Activated CD8-positive, alpha-beta memory T cell treated with anti-CD3 and anti-CD28 coated beads, Interleukin-2, amount 50 U/mL, for 1 hour (primary cell): Measurements from ENCODE around the gene EMC8.

Experiments used
- DNase-seq: peaks from one replicate; pipeline ENCODE4 v3.0.0-alpha.2; 2020; ENCODE audit errors: extremely low read depth

EMC8 gene

DNA sequence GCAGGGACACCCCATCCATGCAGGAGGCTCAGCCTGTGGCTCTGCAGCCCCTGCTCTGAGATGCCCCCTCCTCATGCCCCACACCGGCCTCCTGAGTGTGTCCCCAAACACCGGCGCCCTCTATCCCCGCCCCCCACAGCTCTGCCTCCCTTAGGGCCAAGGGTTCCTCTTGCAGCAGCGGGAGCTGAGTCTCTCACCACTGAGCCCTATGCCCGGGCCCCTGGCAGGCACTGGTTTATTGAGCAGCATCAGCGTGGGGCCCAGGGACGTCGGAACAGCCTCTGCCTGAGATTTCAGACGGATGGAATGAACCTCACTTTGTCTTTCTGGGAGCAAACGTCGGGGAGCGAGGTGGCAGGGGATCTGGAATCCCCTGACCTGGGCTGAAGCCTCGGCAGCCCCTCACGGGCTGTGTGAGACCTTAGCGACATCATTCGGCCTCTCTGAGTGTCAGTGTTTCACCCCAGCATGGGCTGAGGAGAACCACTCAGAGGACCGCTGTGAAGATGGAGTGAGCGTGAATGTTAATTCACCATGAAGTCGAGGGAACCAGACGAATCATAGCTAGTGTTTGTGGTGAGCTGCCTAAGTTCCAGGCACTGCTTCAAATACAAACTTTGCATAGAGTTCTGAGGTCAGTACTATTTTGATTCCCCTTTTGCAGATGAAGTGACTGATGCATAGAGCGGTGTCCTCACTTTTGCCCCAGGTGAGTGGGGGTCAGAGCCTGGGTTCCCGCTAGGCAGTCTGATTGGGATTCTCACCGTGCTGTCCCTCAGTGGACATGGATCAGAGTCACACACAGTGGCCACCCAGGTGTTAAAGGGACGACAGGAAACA, 43.2 kb downstream of the EMC8 start:
- no peak for DNase-seq

DNA sequence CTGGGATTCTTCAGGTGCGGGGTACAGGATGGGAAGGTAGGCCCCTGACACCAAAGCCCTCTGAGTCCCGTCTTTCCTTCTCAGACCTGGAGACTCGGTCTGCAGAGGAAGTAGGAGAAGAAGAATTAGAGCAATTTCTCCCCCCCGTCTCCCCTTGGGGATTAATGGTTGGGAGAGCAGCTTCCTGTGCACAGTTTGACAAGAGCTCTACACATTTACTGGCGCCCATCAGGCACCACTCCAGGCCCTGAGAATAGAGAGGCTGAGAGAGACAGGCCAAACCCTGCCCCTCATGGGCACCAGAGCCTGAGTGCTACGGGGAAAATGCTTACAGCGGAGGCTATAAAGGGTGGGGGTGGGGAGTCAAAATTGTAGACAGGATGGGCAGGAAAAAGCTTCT, 44.9 kb downstream of the EMC8 start:
- no peak for DNase-seq

DNA sequence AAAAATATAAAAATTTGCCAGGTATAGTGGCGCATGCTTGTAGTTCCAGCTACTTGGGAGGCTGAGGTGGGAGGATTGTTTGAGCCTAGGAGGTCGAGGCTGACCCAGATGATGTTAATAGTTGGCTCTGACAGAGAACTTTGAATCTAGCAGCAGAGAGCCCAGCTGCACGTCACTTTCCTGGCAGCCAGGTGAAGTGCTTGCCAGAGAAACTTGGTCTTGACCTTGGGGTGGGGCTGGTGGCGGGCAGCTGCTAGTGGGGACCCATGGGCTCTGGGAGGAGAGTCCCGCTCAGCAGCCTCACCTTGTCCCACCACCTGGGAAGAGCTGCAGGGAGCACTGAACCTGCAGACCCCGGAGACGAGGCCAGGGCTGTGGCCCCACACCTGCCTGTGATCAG, 45.4 kb downstream of the EMC8 start:
- DNase-seq: no peak

DNA sequence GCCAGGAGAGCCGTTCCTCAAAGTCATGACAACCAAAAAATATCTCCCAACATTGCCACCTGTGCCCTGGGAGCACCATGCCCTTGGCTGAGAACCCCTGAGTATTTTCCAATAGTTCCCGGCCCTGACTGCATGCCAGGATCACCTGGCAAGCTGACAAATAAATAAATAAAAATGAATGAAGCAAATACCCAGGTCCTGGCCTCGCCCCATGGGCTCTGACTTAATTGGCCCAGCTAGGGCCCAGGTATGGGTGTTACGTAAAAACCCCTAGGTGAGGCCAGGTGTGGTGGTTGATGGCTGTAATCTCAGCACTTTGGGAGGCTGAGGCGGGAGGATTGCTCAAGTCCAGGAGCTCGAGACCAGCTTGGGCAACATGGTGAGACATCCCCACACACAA, 45.8 kb downstream of the EMC8 start:
- DNase-seq: no peak

DNA sequence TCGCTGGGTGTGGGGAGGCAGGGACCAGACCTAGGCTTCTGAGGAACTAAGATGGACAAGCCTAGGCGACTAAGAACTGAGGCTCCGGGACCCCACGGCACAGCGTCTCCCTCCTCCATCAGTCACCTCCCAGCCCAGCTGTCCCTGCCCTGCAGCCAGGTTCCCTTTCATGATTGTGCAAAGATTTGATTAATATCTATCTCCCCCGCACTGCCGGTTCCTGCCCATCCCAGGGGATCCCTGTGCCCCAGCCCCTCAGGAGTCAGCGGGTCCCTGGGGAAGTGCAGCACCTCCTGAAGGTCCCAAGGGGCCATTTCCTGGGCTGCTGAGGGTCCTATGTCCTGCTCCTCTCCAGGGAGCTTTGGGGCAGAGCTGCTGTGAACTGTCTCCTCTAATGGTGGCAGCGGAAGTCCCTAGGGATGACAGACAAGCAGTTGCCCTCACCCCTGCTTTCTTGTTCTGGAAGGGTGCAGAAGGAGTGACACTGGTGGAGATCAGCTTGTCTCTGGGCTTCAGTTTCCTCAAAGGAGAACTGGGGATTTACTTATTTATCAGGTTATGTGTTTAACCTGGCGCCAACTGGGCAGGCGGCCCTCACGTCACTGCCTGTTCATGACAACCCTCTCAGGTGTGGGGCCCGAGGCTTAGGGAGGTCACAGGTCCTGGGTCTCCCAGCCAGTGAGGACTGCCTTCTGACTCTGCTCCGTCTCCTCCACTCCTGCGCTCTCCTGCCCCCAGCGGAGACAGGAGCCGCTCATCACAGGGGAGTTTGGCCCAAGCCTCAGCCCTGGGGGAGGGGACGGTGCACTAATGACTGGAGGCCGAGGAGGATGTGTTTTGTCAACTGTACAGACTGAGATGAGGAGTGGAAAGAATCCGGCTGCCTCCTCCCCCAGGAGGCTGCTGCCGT, 46.6 kb downstream of the EMC8 start:
- no peak for DNase-seq

DNA sequence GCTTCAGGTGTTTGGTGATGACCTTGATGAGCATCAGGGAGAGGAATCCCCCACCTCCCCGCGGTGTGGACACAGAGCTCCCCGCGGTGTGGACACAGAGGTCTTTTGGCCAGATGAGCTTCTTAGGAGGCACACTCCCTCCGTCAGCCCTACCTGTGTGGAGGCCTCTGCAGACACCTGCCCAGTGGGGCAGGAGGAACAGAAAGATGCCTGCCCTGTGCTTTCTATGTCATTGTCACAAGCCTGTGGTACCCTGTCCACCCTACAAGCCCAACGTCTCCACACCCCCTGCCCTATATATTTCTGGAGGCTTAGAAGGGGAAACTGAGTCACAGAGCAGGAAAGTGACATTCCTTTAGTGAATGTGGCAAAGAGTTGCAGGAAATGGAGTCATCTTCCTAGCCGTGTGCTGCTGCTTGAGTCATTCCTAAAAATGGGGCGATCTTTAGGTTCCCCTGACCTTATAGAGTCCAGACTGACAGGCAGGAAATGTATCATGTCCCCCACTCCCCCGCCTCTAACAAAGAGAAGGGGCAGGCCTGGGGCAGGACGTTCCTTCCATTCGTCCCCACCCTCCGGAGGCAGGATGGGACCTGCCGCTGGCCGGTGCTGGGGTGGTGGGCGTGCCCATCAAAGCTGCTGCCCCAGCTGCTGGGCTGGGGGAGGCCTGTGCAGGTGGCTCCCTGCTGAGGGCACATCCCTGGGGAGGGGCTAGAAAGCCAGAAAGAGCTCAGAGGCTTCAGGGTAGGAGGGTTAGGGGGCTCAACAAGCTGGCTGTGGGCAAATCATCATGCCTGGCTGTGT, 47.4 kb downstream of the EMC8 start:
- no peak for DNase-seq

DNA sequence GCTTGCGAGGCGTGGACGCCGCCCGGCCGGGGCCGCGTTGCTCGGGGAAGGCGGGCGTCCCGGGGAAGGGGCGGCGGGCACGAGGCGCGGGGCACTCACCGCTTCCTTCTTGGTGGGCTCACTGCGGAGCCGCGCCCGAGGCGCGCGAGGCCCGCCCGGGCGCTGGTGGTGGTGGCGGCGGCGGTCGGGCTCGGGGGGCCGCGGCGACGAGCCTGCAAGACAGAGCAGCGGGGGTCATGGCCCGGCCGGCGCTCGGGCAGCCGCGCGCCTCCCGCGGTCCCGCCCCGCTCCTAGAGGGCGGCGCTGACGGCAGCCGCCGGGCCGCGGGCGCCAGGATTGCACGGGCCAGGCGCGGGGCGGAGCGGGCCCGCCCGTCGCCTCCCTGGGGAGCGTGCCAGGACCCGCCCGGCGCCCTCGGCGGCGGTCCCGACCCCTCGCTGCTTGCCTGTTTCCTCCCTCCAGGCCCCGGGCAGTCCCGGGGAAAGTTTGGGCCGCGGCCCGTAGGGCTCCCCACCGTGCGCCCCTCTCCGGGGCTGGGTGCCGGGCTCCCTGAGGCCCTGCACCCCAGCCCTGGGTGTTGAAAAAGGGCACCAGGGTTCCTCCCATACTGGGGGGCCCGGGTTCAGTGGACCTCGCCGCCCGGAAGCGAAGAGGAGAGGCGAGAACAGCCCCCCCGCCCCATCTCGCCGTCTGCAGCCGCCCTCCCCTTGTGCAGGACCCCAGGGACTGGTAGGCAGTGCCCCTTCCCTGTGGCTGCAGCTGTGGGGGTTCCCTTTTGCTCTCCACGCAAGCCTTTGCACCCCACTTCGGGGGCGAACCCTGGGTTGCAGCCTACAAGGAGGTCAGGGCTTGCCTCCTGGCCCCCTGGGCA, 48.3 kb downstream of the EMC8 start, which contains the start of gene C16orf74:
C16orf74 (minus strand) TSS at position 270 of the 871 bp plus-strand sequence. CDS start 15,879 bp downstream, outside the sequence.
- DNase-seq: no peak

DNA sequence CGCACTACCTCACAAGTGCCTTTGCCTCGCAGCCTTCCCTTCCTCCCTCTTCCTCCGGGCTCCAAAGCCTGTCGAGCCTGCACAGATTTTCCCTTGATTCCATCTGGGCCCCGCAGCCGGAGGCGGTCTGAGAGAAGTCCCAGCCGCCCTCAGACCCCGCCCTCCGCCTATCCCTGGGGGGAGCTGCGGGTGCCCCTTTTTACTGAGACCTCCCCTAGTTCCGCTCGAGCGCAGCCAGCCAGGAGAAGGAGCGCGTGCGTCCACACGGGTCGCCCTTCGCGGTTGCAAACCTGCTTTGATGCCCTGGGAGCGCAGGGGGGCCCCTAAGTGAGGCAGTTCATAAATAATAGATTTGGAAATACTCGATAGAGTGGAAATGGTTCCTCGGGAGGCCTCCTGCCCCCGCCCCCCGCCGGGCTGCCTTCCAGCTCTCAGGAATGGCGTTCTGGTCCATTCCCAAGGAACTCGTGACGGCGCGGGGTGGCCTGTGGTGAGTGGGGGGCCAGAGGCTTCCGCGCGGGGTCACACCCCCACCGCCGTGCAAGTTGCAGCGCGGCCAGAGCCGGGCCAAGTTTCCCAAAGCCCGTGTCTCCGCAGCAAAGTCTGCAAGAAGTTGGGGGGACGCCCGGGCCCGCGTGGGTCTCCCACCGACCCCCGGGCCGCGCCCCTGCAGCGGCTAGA, 49.1 kb downstream of the EMC8 start:
- no peak for DNase-seq

DNA sequence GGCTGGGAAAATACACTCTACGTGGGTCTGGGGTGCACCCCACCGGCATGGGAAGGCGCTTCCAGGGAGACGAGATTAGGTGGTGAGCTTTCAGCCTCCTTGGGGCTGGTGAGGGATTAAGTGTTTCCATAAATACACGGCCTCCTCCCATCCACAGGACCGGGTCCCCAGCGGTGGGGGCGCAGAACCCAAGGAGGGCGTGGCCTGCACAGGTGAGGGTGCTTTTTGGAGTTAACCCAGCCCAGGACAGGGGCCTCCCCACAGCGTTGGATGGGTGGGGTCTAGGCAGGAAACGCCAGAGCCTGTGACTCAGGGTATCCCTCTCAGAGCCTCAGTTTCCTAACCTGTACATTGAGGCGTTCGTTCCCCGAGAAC, 49.6 kb downstream of the EMC8 start:
- no peak for DNase-seq

DNA sequence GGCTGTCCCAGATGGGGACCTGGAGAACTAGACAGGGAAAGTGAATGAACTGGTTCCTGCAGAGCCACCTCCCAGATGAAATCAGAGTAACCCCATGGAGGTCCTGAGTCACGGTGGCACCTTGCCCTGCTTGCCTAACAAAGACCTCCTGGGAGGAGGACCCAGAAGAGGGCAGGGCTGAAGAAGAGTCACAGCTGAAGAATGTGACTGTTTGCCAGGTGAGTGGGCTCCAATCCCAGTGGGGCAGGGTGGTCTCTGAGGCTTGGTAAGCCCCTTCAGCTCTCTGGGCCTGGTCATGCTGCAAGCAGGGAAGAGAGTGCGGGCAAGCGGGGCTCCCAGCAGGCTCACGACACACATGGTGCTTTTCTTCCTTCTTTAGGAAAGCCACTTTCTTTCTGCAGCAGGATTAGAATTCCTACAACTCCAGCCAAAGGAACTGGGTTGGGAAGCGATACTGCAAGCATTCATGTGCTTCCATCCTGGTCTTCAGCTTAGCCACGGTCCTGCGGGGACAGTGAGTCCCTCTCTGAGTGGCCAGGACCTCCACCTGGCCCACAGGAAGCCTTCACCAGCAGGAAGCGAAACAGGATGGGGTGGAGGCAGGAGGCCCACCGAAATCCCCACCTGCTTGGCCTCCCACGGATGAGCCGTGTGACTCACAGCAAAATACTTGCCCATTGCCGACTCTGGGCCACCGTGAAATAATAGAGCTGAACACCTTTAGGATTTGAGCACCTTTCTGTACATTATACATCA, 52.7 kb downstream of the EMC8 start:
- DNase-seq: no peak

DNA sequence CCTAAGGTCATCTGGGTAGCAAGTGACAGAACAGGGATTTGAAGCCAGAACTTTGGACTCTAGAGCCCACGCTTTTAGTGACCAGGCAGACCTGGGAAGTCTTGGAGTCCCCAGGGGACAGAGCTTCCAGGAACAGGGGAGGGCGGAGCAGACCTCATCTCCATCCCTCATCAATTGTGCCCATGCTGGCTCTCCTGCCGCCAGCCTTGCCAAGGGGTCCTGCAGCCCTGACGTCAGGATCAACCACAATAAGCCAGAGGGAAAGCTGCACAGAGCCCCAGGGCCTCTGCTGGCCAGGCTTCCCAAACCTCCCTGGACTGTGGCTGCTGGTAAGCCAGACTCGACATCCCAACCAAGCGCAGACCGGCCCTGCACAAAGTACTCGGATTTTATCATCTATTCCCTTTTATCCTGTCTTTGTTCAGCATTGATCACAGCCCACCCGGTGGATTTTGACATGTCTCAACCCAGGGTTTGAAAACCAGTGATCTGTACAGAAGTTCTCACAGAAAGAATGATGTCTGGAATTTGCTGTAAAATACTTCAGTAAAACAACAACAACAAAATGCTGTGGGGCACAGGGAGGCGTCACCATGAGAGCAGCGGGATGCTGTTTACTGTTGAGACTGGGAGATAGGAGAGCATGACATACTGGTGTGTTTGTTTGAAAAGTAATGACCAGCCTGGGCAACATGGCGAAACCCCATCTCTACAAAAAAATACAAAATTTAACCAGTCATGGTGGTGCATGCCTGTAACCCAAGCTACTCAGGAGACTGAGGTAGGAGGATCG, 60.2 kb downstream of the EMC8 start:
- no peak for DNase-seq

DNA sequence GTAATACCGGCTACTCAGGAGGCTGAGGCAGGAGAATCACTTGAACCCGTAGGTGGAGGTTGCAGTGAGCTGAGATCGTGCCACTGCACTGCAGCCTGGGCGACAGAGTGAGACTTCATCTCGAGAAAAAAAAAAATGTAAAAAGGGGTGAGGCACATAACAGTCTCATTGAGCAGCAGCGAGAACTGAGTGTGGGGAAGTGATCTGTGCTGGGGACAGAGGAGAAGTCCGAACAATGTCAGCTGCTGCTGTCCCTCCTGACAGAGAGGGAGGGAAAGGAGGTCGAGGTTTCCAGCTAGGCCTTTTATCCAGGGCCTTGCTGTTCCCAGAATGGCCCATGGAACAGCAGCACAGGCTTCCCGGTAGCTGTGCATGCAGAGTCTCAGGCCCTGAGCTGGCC, 62.4 kb downstream of the EMC8 start:
- DNase-seq: no peak

DNA sequence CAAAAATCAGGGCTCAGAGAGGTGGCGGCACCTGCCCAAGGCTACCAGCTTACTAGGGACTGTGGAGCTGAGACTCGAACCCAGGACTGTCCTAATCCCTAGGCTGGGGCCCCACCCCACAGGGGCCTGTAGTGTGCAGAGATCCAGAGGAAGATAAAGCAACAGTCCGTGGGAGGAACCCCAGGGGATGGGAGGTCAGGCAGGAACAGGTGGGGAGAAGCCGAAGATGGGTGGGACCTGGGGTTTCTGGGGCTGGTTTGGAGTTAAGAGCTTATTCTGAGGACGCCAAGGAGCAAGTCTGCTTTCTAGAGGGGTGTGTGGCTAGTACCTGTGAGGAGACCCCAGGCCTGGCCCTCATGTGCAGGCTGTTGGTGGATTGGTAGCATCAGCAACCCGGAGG, 63.4 kb downstream of the EMC8 start:
- DNase-seq: no peak

DNA sequence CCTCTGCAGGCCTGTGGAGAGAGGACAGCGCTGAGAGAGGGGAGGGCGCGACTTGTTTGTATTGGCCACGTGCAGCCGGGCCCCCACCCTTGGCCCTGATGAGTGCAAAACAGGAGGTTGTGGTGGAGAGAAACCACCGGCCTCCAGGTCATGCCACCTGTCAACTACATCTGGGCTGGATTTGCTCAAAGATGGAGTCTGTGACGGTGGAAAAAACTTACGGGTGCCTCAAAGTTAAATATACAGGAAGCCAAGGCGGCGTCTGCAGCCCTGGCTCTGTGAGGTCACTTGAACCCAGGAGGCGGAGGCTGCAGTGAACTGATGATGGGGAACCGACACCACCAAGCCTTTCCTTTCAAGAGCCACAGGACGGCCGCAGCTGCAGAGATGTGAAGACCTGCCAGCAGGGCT, 64.1 kb downstream of the EMC8 start:
- DNase-seq: no peak

DNA sequence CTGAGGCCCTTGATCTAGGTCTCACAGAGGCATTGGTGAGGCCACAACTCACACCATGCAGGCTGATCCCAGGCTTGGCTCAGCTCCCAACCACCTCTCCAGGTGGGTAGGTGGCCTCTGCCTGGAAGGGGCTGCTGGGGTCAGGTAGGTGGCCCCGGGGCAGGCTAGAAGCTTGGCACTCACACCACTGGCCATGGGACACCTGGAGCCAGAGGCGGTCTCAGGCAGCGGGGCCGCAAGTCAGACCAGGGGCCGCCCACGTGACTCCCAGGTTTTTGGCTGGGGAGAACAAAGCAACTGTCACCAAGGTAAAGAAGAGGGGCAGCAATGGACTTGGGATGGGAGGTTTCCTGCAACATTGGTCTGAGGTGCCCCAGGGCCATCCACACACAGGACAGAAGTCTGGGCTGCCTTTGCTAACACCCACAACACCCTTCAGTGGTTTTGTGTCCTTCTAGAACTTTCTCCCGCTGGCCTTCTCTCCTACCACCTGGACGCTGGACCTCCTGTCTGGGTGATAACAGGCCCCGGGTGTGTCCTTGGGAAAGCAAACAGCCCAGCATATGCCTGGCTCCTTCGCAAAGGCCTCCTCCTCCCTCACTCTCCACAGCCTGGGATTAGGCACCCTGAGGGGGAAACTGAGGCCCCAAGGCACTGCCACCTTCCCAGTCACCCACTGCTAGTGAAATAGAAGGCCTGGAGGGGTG, 64.9 kb downstream of the EMC8 start:
- DNase-seq: no peak

DNA sequence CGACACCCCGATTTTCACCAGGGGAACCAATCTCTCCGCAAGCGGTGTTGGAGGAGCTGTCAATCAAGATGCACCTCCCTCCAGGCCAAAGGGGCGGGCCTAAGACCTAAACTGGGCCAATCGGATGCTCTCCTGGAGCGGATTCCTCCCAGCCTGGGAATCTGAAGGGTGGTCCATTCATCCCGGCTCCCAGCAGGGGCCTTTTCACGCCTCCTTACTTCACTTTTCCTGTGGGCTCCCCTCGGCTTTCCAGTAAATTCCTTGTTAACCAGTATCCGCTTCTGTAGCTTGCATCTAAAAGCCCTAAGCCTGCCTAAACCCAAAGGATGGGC, 65.5 kb downstream of the EMC8 start:
- DNase-seq: no peak

DNA sequence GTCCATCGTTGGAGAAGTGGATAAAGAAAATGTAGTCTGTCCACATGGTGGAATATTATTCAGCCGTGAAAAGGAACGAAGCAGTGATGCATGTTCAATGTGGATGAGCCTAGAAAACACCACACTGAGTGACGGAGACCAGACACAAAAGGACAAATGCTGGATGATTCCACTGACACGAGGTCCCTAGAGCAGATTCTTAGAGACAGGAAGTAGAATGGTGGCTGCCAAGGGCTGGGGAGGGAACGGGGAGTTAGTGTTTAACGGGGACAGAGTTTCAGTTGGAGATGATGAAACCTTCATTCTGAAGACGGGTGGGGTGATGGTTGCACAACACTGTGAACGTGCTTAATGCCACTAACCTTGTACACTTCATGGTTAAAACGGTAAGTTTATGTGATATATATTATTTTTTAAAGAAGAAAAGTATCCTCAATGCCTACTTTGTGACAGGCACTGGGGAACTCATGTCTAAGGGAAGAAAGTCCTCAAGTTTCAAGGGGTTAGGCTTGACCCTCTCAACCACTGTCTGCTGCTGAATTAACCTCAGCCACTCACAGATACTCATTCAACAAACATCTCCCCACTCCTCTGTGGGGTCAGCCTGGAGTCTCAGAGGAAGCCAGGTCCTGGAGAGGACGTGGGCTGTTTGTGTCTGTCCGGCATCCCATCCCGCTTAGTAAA, 66.0 kb downstream of the EMC8 start:
- no peak for DNase-seq

DNA sequence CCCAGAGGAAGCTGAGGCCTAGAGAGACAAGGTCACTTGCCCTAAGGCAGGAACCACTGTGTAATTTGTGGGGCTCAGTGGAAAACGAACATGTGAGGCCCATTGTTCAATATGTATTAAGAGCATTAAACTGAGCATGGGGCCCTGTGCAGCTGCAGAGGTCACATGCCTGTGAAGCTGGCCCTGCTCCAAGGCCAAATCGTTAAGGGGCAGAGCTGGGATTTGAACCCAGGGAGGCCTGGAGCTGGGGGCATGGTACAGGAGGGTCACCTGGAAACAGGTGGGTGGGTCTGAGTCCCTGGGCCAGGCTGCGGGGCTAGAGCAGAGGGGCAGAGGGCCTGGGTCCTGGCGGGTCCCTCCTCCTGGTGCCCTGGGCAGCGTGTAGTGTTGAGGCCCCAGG, 68.2 kb downstream of the EMC8 start:
- DNase-seq: no peak
